ENCODE results near the gene HIBADH.

GRCh38 chr7:27501001-27501400 lies 161.7 kb downstream of the HIBADH start:
- no peak for TF ChIP-seq POLR2A (IDR thresholded peaks at IDR 0.05)
- TF ChIP-seq CTCF (IDR thresholded peaks at IDR 0.05): no peak
